WI38 (cell line): Measurements from ENCODE around the gene UQCR11.

Source experiments
- H3K4me3 ChIP-seq: 2 replicates; pipeline ENCODE4 v1.5.1; 2011; ENCODE audit warnings: low read depth, mild to moderate bottlenecking, control low read depth, low read length
- CTCF ChIP-seq: IDR thresholded peaks from 2 replicates; pipeline ENCODE4 v1.5.1; 2012; ENCODE audit warnings: low read depth, mild to moderate bottlenecking, control low read depth, low read length

The UQCR11 gene

GRCh38 chr19:1613146-1613545, 7.9 kb upstream of the UQCR11 start:
- TF ChIP-seq CTCF: no peak
- H3K4me3 ChIP-seq: no peak overlapping the region

- no peak overlapping the region for H3K4me3 ChIP-seq
- TF ChIP-seq CTCF: no peak
These were observed 7.1 kb upstream of the UQCR11 start for GRCh38 chr19:1612114-1613086.

- TF ChIP-seq CTCF: no peak
- no peak overlapping the region for H3K4me3 ChIP-seq
These were observed 6.1 kb upstream of the UQCR11 start for GRCh38 chr19:1611353-1611752.

- H3K4me3 ChIP-seq: no peak overlapping the region
- TF ChIP-seq CTCF: no peak
These were observed 5.3 kb upstream of the UQCR11 start for GRCh38 chr19:1610579-1610978.

- H3K4me3 ChIP-seq: no peak overlapping the region
- no peak for TF ChIP-seq CTCF
These were observed 4.6 kb upstream of the UQCR11 start for GRCh38 chr19:1609680-1610474.

- no peak for TF ChIP-seq CTCF
- no peak overlapping the region for H3K4me3 ChIP-seq
These were observed 3.8 kb upstream of the UQCR11 start for GRCh38 chr19:1609103-1609396.
